ENCODE data around the gene PRKAG1.

Gene PRKAG1

DNA sequence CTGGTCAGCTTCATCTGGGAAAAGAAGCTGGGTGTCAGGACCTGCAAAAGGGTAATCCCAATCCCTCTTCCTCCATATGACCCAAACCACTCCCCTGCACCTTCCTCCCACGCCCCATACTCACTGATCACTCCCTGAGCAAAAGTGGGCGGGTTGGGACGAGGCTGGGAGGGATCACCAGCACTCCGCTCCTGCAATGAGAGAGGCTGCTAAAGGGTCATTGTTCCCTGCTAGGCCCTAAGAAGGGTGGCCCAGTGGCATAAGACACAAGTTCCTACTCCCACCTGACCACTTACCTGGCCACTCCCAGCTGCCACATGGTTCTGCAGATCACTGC lies 15.7 kb upstream of the PRKAG1 start:
- in situ Hi-C loops (cut with HindIII; ENCODE audit: low pct_ligation_motif_present, low pct_unique_long_range_greater_than_20kb, low sequenced_read_pairs), result no loop called here
- DNase-seq, result no peak

GRCh38 chr12:49033611-49034285 lies 15.2 kb upstream of the PRKAG1 start:
- DNase-seq, result no peak
- in situ Hi-C loops (cut with HindIII; ENCODE audit: low pct_ligation_motif_present, low pct_unique_long_range_greater_than_20kb, low sequenced_read_pairs), result no loop called here

DNA sequence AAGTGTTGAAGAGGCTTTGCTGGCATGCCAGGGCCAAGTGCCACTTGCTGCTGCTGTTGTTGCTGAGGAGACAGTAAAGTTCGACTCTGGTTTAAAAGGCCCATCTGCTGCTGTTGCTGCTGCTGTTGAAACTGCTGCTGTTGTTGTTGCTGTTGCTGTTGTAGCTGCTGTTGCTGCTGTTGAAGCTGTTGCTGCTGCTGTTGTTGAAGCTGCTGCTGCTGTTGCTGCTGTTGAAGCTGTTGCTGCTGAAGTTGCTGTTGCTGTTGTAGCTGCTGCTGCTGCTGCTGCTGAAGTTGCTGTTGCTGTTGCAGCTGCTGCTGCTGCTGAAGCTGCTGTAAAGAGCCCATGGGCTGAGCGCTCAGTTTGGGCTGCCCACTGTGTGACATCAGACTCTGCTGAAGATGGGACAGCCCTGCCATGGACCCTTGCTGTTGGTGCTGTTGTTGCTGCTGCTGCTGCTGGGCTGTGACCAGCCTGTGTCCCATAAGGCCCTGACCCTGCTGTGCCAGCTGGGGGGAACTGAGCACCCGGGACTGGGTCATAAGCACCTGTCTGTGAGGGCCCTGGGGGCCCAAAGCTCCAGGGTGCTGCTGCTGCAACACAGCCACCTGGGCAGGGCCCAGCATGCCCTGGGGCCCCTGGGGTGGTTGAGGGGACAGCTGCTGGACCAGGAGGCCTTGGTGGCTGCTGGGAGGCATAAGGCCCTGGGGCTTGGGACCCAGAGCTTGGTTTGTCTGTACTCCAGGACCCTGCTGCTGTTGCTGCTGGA lies 14.3 kb upstream of the PRKAG1 start:
- no peak for DNase-seq
- in situ Hi-C loops (cut with HindIII; ENCODE audit: low pct_ligation_motif_present, low pct_unique_long_range_greater_than_20kb, low sequenced_read_pairs), result no loop called here

GRCh38 chr12:49032276-49032675 lies 13.7 kb upstream of the PRKAG1 start:
- in situ Hi-C loops (cut with HindIII; ENCODE audit: low pct_ligation_motif_present, low pct_unique_long_range_greater_than_20kb, low sequenced_read_pairs), result no loop called here

GRCh38 chr12:49031573-49032161 lies 13.1 kb upstream of the PRKAG1 start:
- in situ Hi-C loops (cut with HindIII; ENCODE audit: low pct_ligation_motif_present, low pct_unique_long_range_greater_than_20kb, low sequenced_read_pairs), result no loop called here
- DNase-seq, result no peak

More at GRCh38 chr12:49032276-49032675, 13.7 kb upstream of the PRKAG1 start:
- no peak for DNase-seq

DNA sequence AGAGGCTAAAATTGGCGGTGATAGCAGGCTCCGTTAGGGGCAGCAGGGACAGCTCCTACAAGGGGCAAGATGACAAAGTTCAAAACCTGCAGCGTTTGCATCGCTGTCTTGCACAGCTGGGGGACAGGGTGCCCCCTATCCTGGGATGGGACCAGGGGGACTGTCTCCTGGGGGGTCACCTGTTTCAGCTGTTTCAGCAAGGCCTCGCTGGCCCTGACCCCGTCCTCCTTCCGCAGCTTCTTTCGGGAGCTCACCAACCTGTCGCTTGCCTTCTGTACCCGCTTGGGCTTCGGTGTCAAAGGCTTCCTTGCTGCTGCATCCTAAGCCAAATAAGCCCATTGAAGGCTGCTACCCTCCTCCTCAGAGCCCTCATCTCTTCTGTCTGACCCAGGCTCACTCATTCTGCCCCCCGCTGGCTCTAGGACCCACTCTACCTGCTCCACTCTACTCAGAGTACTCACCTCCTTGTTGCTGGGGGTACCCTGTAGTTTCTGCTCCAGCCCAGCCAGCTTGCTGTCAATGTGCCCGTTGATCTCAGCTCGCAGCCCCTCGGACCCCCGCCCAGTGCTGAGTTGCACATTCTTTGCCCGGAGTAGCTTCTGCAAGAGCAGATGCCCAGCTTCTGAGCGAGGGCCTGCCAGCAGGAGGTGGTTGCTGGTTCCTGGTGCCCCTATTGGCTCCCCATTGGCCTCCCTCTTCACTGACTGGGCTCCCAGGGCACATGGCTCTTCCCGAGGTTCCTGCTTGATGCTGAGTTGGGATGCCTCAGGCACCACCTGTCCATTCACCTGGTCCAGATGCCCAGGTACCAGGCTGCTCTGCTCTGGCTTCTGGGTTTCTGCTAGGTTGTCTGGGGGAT lies 12.4 kb upstream of the PRKAG1 start:
- in situ Hi-C loops (cut with HindIII; ENCODE audit: low pct_ligation_motif_present, low pct_unique_long_range_greater_than_20kb, low sequenced_read_pairs), result no loop called here
- DNase-seq, result no peak

DNA sequence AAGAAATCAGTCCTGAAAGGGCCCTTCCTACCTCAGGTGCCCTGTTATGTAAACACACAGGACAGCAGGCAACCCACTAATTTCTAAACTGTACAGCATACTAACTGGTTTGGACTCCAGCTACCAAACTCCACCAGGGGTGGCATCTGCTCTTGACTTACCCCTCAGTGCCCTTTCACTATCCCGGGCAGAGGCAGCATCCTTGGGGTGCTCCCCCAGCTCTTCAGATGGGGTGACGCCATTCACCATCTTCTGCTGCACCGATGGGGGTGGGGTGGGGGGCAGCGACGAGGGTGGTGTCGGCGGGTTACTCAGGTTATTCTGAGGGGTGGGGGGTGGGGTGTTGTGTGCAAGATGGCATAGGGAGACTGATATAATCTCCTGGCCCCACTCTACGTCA lies 11.5 kb upstream of the PRKAG1 start:
- in situ Hi-C loops (cut with HindIII; ENCODE audit: low pct_ligation_motif_present, low pct_unique_long_range_greater_than_20kb, low sequenced_read_pairs), result no loop called here
- DNase-seq, result no peak

DNA sequence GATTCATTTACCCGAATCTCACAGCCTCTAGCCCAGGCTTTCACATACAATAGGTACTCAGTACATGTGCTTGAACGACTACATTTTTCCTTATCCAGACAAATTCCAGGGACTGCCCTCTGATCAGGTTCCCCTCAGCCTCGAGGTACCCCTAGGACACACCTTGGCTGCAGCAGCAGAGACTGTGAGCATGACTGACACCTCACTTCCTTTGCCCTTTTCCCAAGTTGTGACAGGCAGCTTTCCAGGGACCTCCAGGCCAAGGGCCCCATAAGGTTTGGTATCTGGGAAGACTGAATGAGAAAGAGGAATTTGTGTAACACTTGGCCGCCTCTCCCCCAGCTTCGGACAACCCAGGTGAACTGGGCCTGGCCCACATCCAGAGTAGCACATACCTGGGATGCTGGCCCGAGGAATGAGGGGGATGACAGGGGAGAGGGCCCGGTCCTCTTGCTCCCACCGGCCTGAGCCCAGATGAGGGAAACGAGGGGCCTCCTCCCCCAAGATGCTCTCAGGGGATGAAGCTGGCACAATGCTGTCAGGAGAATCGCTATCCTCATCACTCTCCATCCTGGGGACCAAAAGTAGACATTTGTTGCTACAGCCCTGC lies 10.2 kb upstream of the PRKAG1 start:
- no peak for DNase-seq
- in situ Hi-C loops (cut with HindIII; ENCODE audit: low pct_ligation_motif_present, low pct_unique_long_range_greater_than_20kb, low sequenced_read_pairs), result no loop called here

DNA sequence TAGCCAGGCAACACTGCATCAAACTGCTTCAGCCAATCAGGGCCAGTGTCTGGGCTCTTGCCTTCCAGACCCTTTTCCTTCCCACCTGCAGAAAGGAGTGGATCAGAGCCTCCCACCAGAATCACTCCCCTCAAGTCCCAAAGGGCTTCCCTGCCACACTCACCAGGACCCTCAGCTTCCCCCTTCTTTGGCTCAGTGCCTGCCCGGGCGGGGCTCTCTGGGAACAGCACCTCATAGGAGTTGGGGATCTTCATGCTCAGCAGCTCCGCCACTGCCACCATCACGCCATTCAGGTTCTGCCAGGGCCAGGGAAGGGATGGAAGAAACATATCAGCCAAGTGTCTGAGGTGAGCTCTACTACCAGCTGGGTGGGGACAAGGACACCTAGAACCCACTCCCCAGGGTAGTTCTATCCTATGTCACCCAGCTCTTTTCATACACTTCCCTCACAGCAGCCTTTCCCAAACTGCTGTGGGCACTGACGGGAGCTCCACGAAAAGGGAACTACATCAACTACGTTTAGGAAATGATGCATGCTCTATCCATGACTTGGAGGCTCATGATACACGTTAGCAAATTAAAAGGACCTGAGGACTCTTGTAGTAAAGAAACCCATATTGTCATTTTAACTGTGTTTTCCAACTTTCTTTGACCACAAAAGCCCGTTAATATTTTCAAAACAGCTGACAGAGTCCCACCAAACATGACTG lies 9.4 kb upstream of the PRKAG1 start:
- no peak for DNase-seq
- in situ Hi-C loops (cut with HindIII; ENCODE audit: low pct_ligation_motif_present, low pct_unique_long_range_greater_than_20kb, low sequenced_read_pairs), result no loop called here

DNA sequence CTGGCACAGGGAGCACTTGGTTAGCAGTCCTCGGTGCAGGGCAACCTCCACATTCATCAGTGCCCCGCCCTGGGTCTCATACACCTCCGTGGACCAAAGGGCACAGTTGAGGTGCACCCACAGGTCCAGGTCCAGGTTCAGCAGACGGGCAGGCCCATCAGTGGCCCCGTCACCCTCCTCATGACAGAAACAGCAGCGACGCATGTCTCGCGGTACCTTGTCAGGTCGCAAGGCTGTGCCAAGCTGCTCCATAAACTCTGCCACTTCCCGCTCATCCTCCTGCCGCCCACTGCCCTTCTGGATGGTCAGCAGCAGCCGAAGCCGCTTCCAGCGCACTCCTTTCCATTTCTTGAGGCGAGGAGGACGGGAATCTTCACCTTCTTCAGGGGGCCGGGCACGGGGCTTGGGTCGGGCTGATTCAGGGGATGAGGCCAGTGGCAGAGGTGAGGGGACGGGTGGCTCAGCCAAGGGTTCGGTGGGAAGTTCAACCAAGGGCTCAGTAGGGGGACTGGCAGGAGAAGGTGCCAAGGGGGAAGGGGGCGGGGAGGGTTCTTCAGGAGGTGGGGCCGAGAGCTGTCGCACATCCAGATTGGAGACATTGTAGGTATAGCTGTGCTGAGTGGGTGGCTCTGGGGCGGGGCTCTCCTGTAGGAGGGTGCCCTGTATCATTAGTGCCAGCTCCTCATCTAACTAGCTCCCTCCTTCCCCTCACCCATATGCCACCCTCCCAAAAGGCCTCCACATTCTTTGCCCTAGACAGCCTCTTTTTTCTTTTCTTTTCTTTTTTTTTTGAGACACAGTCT lies 8.3 kb upstream of the PRKAG1 start:
- in situ Hi-C loops (cut with HindIII; ENCODE audit: low pct_ligation_motif_present, low pct_unique_long_range_greater_than_20kb, low sequenced_read_pairs), result no loop called here
- DNase-seq, result no peak

GRCh38 chr12:49026101-49026500 lies 7.5 kb upstream of the PRKAG1 start:
- no peak for DNase-seq
- in situ Hi-C loops (cut with HindIII; ENCODE audit: low pct_ligation_motif_present, low pct_unique_long_range_greater_than_20kb, low sequenced_read_pairs), result no loop called here

DNA sequence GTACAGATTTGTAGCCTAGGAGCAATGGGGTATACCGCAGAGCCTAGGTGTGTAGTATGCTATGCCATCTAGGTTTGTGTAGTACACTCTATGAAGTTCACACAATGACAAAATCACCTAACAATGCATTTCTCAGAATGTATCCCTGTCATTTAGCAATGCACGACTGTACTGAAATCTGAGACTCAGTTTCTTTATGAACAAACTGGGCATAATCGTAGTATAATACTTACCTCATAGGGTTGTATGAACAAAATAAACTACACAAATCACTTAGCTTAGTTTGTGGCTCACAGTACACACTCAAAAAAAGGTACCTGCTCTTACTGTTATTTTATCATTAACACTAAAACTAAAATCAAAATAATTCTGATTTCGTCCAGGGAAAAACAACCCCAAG lies 6.9 kb upstream of the PRKAG1 start:
- in situ Hi-C loops (cut with HindIII; ENCODE audit: low pct_ligation_motif_present, low pct_unique_long_range_greater_than_20kb, low sequenced_read_pairs), result no loop called here
- DNase-seq, result no peak

GRCh38 chr12:49024543-49024942 lies 6.0 kb upstream of the PRKAG1 start:
- in situ Hi-C loops (cut with HindIII; ENCODE audit: low pct_ligation_motif_present, low pct_unique_long_range_greater_than_20kb, low sequenced_read_pairs), result no loop called here

GRCh38 chr12:49023812-49024211 lies 5.2 kb upstream of the PRKAG1 start:
- no peak for DNase-seq
- in situ Hi-C loops (cut with HindIII; ENCODE audit: low pct_ligation_motif_present, low pct_unique_long_range_greater_than_20kb, low sequenced_read_pairs), result no loop called here

More at GRCh38 chr12:49024543-49024942, 6.0 kb upstream of the PRKAG1 start:
- no peak for DNase-seq

DNA sequence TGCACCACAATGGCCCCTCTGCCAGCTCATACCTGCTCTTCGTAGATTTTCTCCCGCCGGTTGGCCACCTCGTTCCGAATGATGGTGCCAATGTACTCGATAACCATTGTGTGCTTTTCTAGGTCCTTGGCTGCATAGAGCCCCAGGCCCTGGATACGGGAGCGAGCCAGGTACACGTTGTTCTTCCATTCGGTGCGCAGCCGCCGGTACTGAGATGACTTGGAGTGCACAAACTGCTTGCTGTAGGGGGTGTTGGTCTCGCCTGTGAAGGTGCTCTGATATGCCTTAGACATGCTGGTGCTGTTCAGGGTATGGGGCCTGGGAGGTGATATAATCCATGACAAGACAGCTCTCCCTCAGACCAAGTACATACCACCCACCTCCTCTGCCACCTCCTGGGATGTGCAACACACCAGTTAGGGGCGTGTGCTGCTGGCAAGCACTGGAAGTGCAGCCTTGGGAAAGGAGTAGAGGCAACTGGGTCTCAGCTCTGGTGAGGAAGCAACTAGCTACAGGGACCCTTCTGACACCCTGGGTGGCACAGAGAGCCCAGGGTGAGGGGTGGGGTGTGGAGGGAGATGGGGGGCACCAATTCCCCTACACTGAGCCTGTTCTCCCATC lies 4.1 kb upstream of the PRKAG1 start:
- in situ Hi-C loops (cut with HindIII; ENCODE audit: low pct_ligation_motif_present, low pct_unique_long_range_greater_than_20kb, low sequenced_read_pairs), result no loop called here
- DNase-seq, result no peak

GRCh38 chr12:49021292-49021915 lies 2.8 kb upstream of the PRKAG1 start:
- no peak for DNase-seq
- in situ Hi-C loops (cut with HindIII; ENCODE audit: low pct_ligation_motif_present, low pct_unique_long_range_greater_than_20kb, low sequenced_read_pairs), result no loop called here

GRCh38 chr12:49020441-49020840 lies 1.9 kb upstream of the PRKAG1 start:
- no peak for DNase-seq
- in situ Hi-C loops (cut with HindIII; ENCODE audit: low pct_ligation_motif_present, low pct_unique_long_range_greater_than_20kb, low sequenced_read_pairs), result no loop called here

Measured in ACHN (cell line).